GM18870 (cell line): ENCODE measurements around the gene SMIM5.

Source experiments
- ATAC-seq: cut with Tn5 transposase; IDR thresholded peaks from one replicate; pipeline ENCODE4 v1.9.1; 2021; ENCODE audit warnings: moderate library complexity; ENCODE audit not compliant: unreplicated experiment

SMIM5 gene

DNA sequence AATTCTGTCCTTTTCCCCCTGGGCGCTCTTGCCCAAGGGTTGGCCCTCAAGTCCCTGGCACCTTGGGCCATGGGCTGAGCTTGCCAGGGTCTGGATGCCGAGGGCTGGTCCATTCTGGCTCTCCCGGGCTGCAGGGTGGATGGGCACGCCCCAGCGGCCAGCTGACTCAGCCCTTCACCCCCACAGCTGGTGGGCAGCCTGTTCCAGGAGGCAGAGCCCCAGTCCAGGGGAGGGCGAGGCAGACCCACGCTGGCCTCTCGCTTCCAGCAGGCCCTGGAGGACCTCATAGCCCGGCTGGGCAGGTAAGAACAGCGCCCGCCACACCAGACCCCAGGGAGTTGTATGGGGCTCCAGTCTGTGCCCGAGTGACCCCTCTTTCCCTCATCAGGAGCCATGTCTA, 30.6 kb upstream of the SMIM5 start:
- no peak for ATAC-seq

DNA sequence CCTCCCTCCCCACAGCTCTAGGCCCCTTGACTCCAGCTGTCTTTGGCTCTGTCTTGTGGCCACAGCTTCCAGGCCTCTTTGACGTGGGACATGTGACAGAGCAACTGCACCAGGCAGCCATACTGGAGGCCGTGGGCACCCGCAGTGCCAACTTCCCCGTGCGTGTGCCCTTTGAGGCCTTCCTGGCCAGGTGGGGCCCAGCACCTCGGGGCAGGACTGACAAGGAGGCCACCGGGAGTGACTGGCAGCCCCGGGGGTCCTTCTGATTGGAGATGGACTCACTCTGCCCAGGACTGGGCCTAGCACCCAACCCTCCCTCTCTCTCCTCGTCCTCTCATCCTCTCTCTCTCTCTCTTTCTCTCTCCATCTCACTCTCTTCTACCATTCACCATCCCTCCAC, 30.1 kb upstream of the SMIM5 start:
- no peak for ATAC-seq

DNA sequence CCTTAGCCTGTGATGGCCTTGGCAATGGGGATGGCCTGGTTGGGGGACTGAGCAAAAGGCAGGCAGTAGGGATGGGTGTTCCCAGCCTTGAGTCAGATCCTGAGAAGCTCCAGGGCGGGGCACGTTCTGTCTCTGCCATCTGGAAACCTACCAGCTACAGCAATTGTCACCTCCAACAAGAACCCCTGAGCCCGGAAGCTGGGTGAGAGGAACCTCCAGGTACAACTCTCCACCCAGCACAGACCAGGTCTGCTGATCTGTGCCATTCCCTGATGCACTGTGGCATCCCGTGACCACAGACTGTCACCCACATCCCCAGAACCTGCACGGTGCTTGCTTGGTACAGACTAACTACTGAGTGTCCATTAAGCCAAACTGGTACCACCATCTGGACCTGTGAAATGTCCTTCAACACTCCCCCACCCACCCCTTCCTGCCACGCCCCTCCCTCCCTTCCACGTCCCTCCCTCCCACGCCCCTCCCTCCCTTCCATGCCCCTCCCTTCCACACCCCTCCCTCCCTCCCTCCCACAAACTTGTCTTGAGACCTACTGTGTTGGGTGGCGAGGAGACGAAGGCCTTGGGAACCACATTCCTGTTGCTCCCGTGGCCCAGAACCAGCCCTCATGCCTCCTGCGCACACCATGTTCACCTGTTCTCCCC, 29.1 kb upstream of the SMIM5 start:
- ATAC-seq, result no peak

DNA sequence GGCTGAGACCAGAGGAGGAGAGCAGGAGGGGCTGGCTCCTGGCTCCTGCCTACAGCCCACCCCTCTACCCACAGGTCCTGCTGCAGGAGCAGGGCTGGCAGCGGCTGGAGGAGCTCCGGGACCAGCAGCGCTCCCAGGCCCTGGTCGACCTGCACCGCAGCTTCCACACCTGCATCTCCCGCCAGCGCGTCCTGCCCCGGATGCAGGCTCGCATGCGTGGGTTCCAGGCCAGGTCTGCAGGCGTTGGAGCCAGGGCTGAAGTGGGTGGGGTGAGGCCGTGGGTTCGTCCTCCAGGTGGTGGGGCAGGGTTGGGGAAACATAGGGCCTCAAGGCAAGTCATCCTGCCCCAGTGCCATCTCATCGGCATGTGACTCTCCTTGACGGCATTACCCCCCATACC, 27.4 kb upstream of the SMIM5 start:
- no peak for ATAC-seq

DNA sequence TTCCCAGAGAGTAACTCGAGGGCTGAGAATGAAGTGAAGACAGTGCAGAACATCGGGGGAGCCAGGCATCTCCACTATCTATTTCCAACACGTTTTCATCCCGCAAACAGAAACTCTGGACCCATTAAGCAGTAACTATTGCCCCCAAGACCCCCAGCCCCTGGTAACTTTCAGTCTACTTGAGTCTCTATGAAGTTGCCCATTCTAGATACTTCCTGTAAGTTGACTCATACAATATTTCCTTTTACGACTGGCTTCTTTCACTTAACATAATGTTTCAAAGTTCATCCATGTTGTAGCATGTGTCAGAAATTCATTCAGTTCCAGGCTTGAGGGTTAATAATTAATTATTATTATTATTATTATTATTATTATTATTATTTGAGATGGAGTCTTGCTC, 26.1 kb upstream of the SMIM5 start:
- no peak for ATAC-seq

DNA sequence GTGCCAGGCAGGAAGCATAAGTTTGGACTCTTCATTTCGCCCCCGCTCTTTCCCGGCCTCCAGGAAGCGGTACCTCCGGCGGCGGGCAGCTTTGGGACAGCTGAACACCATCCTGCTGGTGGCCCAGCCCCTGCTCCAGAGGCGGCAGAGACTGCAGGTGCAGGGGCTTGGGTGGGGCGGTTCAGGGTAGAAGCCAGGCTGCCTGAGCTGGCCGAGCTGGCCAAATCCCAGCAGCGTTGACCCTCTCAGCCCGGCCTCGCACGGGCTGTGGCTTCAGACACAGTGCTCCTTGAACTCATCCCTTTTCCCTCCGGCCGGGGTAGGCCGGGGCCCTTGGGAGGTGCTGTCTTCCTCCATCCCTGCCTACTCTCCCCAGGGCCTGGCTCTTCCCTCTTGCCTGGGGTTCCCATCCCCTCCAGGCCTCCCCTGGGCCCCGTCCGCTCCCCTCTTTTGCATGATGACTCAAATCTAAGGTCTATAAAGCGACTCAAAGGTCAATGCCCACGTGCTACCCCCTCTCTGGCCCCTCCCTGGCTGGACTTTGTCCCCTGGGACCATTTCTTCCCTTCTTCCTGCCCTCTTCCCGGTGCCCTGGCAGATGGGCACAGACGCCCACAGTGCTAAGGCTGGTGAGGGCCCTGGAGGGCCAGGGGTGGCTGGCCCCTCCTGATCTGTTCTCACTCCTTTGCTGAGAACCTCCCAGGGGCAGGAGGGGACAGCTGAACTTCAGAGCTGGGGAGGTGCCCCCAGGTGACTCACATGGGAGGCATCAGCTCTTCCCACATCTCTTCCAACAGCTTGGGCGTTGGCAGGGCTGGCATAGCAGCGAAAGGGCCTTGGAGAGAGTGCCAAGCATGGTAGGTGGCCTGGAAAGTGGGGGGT, 22.9 kb upstream of the SMIM5 start:
- no peak for ATAC-seq

DNA sequence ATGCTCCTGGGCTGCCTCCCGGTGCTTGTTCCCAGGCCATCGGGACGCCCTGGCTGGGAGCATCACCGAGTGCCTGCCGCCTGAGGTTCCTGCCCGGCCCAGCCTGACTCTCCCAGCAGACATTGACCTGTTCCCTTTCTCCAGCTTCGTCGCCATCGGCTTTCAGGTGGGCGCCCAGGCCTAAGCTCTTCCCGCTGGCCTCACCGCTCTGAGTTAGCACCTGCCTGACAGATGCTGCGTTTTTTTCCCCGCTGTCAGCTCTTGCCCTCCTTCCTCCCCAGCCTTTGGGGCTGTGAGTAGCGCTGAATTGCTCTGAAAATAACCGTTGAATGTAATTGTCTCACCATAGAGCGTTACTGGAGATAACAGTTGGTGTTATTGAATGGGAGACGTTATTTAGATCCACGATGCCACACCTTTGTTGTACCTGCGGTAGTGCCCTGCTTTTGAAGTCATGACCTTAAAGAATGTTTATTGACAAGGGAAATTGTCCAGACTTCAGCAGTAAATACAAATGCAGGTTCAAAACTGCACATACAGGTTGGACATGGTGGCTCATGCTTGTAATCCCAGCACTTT, 21.3 kb upstream of the SMIM5 start:
- no peak for ATAC-seq

DNA sequence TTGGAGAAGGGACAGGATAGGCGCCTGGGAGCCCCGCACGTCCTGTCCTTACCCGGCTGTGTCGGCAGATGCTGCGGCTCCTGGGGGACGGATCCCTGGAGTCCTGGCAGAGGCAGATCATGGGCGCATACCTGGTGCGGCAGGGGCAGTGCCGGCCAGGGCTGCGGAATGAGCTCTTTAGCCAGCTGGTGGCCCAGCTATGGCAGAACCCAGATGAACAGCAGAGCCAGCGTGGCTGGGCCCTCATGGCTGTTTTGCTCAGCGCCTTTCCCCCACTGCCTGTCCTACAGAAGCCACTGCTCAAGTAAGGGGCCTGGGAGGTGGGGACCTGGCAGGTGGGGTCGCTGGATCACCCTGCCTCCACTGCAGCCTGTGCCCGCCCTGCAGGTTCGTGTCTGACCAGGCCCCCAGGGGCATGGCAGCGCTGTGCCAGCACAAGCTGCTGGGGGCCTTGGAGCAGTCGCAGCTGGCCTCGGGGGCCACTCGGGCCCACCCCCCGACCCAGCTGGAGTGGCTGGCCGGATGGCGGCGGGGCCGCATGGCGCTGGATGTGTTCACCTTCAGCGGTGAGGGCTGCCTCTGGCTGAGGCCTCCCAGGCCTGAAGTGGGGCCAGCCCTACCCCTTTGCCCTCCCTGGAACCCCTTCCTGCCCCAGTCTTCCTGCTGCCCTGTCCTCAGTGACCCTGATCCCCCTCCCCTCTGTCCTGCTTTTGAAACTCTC, 20.2 kb upstream of the SMIM5 start:
- no peak for ATAC-seq

DNA sequence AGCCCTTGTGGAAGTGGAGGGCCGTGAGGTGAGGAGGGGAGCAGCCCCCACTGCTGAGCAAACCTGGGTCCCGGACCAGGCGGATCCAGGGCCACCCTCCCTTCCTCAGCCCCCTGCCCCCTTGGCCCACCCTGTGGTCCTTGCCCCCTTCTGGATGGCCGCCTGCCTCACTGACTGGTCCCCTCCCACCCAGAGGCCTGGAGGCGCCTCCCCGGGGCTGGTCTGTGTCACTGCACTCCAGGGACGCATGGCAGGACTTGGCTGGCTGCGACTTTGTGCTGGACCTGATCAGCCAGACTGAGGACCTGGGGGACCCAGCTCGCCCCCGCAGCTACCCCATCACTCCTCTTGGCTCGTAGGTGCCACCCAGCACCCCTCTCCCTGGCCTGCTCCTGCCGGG, 19.2 kb upstream of the SMIM5 start:
- ATAC-seq, result no peak

DNA sequence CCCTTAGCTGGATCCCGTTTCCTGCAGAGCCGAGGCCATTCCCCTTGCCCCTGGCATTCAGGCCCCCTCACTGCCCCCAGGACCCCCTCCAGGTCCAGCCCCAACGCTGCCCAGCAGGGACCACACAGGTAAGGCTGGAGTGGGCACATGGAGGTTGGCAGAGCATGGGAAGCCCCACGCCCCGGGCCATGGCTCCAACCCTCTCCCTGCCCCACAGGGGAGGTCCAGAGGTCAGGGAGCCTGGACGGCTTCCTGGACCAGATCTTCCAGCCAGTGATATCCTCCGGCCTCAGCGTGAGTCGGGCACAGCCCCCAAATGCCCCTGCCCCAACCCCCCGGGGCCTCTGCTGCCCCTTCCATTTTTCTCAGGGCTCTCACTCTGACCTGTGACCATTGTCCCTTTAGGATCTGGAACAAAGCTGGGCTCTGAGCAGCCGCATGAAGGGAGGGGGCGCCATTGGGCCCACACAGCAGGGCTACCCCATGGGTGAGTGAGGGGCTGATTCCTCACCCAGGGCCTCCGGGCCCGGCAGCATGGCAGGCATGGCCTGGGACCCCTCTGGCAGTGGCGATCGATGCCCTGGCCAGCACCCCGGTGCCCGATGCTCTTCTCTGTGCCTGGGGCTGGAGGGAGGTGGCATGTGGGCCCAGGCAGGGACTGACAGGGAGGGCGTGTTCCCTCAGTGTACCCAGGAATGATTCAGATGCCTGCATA, 18.5 kb upstream of the SMIM5 start:
- no peak for ATAC-seq

DNA sequence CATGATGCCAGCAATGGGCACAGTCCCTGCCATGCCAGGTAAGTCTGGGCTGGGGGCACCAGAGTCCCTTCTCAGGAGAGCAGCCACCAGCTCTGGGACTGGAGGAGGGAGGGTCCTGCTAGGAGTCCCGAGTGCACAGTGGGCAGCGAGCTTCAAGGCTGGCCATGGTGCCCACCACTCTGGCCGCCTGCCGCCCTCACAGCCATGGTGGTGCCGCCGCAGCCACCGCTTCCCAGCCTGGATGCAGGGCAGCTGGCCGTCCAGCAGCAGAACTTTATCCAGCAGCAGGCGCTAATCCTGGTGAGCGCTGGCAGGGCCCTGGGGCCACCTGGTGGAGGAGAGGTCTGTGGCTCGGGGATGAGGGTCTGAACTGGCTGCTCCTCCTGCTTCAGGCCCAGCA, 17.9 kb upstream of the SMIM5 start:
- ATAC-seq, result no peak

DNA sequence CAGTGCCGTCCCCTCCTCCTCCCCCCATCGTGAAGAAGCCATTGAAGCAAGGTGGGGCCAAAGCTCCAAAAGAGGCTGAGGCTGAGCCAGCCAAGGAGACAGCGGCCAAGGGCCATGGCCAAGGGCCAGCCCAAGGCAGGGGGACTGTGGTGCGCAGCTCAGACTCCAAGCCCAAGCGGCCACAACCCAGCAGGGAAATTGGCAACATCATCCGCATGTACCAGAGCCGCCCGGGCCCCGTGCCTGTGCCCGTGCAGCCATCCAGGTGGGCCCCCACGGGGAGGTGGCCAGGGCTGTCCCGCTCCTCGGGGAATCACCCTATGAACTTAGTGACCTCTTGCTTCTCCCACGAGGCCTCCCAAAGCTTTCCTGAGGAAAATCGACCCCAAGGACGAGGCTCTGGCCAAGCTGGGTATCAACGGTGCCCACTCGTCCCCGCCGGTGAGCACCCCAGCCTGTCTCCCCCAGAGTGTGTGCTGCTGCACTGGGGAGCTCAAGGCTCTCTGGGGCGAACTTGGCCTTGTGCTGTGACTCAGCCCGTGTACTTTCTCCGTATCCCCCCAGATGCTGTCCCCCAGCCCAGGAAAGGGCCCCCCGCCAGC, 16.6 kb upstream of the SMIM5 start:
- ATAC-seq, result no peak

DNA sequence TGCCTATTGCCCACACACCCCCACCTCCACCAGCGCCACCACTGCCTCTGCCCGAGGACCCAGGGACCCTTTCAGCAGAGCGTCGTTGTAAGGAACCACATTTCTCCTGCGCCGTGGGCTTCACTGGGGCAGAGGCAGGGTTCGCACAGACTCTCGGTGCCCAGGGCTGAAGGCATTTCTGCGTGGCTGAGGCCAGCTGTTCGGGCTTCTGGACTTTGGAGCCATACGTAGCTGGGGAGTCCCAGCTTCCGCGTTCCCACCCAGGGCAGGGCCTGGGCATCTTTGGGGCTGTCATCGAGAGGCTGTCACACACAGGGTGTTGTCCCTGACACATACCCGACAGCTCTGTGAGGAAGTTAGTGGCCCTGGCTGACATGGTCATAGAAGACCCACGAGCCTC, 16.0 kb upstream of the SMIM5 start:
- no peak for ATAC-seq

DNA sequence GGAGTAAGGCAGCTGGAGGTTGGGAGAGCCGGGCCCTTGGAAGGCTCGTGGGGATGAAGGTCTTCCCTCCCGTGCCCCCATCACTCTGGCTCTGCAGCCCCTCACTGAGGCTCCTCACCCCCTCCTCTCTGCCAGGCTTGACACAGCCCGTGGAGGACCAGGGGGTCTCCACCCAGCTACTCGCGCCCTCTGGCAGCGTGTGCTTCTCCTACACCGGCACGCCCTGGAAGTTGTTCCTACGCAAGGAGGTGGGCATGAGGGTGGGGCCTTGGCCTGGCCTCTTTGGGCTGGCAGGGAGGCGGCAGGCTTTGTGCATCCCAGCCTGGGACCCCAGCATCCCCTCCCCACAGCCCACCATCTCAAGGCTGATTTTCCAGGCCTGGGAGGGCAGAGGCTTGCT, 15.6 kb upstream of the SMIM5 start:
- no peak for ATAC-seq

DNA sequence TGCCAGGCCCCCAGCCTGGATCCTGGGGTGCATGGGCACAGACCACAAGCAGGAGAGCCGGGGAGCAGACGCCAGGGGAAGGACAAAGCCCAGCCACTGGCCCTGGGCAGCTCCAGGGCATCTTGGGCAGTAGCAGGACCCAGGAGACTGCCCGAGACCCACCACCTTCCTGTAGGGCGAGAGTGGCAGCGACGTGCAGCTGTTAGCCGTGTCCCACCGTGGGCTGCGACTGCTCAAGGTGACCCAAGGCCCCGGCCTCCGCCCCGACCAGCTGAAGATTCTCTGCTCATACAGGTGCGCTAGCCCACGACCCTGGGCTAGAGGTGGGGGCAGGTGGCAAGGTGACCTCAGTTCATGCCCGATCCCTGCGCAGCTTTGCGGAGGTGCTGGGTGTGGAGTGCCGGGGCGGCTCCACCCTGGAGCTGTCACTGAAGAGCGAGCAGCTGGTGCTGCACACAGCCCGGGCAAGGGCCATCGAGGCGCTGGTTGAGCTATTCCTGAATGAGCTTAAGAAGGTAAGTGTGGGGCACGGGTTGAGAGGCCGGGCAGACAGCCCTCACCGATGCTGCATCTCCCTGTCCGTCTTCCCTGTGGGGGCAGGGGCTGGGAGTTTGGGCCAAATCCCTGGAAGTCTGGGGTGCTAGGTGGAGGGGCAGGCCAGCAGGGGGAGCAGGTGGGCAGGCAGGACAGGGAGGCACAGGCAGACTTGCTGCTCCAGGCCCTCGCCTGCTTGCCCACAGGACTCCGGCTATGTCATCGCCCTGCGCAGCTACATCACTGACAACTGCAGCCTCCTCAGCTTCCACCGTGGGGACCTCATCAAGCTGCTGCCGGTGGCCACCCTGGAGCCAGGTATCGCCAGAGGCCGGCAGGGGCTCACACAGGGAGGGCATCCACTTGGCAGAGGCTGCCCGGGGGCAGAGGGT, 13.5 kb upstream of the SMIM5 start:
- ATAC-seq, result no peak

DNA sequence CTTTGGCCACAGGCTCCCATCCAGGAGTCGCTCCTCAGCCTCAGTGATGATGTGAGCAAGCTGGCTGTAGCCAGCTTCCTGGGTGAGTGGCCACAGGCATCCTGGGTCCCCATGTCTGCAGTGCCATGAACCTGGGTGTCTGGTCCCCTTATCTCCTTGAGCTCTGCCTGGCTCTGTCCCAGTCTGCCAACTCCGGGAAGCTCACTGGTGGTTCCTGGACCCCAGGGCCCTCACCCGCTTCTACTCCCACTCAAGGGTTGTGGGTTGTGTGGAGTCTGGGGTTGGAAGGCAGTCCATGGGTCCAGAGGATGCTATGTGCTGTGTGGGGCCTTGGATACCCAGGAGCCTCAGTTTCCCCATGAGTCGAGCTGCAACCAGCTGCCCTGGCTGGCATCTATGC, 11.7 kb upstream of the SMIM5 start:
- no peak for ATAC-seq

DNA sequence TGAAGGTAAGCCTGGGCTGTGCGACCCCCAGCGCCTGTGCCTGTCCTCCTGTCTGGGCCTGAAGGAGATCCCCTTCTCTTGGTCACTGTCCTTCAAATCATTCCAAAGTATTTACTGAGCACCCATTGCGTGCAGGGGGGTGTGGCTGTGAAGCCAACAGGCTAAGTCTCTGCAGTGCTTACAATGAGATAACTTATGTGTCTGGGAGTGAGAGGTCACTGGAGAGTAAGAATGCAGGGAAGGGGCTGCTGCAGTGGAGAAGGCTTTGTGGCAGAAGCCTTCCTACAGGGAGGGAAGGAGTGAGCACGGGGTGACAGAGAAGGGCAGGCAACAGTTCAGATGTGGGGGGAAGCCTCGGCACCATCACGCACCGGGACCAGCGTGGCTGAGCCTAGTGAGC, 11.2 kb upstream of the SMIM5 start:
- ATAC-seq, result no peak

DNA sequence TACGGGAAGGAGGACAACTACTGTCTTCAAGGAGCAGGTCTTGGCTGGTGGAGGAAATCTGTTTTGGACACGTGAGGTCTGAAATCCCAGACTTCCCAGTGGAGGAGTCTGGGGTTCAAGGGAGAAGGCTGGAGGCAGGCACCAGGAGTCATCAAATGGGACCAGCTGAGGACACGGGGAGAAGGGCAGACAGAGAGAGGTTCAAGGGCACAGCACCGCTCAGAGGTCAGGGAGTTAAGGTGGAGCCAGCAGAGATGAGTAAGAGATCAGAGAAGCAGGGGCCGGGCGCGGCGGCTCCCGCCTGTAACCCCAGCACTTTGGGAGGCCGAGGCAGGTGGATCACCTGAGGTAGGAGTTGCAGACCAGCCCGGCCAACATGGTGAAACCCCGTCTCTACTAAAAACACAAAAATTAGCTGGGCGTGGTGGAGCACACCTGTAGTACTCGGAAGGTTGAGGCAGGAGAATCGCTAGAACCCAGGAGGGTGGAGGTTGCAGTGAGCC, 10.4 kb upstream of the SMIM5 start:
- no peak for ATAC-seq

DNA sequence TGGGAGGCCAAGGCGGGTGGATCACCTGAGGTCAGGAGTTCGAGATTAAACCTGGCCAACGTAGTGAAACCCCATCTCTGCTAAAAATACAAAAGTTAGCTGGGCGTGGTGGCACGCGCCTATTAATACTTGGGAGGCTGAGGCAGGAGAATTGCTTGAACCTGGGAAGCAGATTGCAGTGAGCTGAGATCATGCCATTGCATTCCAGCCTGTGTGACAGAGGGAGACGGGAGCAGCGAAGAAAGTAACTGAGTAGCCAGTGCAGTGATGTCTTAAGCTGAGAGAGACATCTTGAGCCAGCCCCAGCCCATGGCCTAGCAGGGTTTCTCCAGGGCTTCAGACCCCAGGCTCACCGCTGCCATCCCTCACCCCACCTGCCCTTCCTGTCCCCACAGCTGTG, 9.8 kb upstream of the SMIM5 start:
- no peak for ATAC-seq
